HPDE6-E6E7 (cell line): Measurements from ENCODE around the gene CLSTN2.

Source experiments
- DNase-seq: peaks from one replicate; pipeline ENCODE4 v3.0.0; 2011; ENCODE audit warnings: missing footprints; ENCODE audit errors: extremely low spot score

The CLSTN2 gene

GRCh38 chr3:139941580-139941979, 6.6 kb downstream of the CLSTN2 start:
- DNase-seq = no peak

GRCh38 chr3:139944256-139944910, 9.4 kb downstream of the CLSTN2 start:
- DNase-seq = no peak

- DNase-seq = no peak
These were observed 10.4 kb downstream of the CLSTN2 start for GRCh38 chr3:139945386-139945785.

GRCh38 chr3:139945942-139946341, 11.0 kb downstream of the CLSTN2 start:
- DNase-seq = no peak

GRCh38 chr3:139948467-139948866, 13.5 kb downstream of the CLSTN2 start:
- DNase-seq = no peak

- DNase-seq = no peak
These were observed 13.9 kb downstream of the CLSTN2 start for GRCh38 chr3:139948898-139949297.

GRCh38 chr3:139953131-139953910, 18.3 kb downstream of the CLSTN2 start:
- no peak for DNase-seq

GRCh38 chr3:139954146-139954860, 19.3 kb downstream of the CLSTN2 start:
- no peak for DNase-seq

- no peak for DNase-seq
These were observed 22.9 kb downstream of the CLSTN2 start for GRCh38 chr3:139957844-139958243.

- DNase-seq = no peak
These were observed 34.4 kb downstream of the CLSTN2 start for GRCh38 chr3:139969386-139969785.

- no peak for DNase-seq
These were observed 35.5 kb downstream of the CLSTN2 start for GRCh38 chr3:139970526-139970925.

GRCh38 chr3:139974809-139975425, 39.9 kb downstream of the CLSTN2 start:
- DNase-seq = no peak

- no peak for DNase-seq
These were observed 40.8 kb downstream of the CLSTN2 start for GRCh38 chr3:139975594-139976365.

GRCh38 chr3:139978966-139979365, 44.0 kb downstream of the CLSTN2 start:
- no peak for DNase-seq

- no peak for DNase-seq
These were observed 45.0 kb downstream of the CLSTN2 start for GRCh38 chr3:139979991-139980390.

- no peak for DNase-seq
These were observed 47.4 kb downstream of the CLSTN2 start for GRCh38 chr3:139982404-139982803.

GRCh38 chr3:139985576-139985975, 50.6 kb downstream of the CLSTN2 start:
- no peak for DNase-seq

- DNase-seq = no peak
These were observed 52.9 kb downstream of the CLSTN2 start for GRCh38 chr3:139987908-139988307.

GRCh38 chr3:139988472-139989156, 53.6 kb downstream of the CLSTN2 start:
- DNase-seq = no peak

GRCh38 chr3:139994891-139995290, 59.9 kb downstream of the CLSTN2 start:
- DNase-seq = no peak

GRCh38 chr3:140004271-140004670, 69.3 kb downstream of the CLSTN2 start:
- DNase-seq = no peak
